Measurements from ENCODE around the gene CIB4. TPM values are rescaled to one million over a fixed set of nuclear protein-coding genes. Genes with fewer than 3 reads are reported as not detected.

CIB4 gene
- total and polyA plus RNA-seq, 7 experiments from 2014 or later: not detected

DNA sequence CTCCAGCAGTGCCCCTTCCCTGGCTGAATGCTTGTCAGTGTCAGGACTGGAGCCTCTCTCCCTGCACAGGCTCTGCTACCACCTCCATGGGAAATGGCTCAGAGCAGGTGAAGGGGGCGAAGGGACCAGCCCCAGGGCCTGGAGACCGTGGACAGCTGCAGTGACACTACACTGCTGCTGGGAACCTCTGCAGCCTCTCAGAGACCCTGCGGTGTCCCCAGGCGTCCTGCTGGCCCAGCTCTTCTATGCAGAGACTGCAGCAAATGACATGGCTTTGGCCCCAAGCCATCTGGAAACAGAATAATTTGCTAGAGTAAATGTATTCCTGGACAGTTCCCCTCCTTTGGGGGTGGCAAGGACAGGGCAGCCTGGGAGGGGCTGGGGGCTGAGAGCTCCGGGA, 53.2 kb downstream of the CIB4 start:
- no peak for ATAC-seq
- ChIA-PET POLR2A (no interaction called here), CTCF (interaction anchor here (2.2 kb wide), 1 partner anchor 10 kb away, joined by 7 read pairs; no protein-coding TSS in a partner anchor)
- Histone ChIP-seq H3K4me3 (ENCODE audit: low read length) (no peak overlapping the region), H3K4me1 (ENCODE audit: control insufficient read depth in 2 of 2, insufficient read depth in 2 of 2, low read length in 2 of 2) (no peaks in the 10 kb centered on the region), H3K9me3 (ENCODE audit: control insufficient read depth in 2 of 3, low read length in 3 of 3) (no peaks in the 10 kb centered on the region), H3K27me3 (ENCODE audit: control insufficient read depth in 2 of 2, insufficient read depth in 2 of 2, low read length in 2 of 2) (no peaks in the 10 kb centered on the region), H3K36me3 (ENCODE audit: control insufficient read depth in 2 of 3, insufficient read depth in 3 of 3, low read length in 3 of 3) (no peaks in the 10 kb centered on the region), H3K27ac (ENCODE audit: low read depth, low read length) (no peak overlapping the region)
- Mint-ChIP-seq H3K27ac (no peak overlapping the region), H3K4me3 (no peak overlapping the region), H3K27me3 (peaks cover 5 to 22% (median 16%) of the 10 kb centered on the region in 5 donors), H3K36me3 (no peaks in the 10 kb centered on the region), H3K4me1 (peaks cover 0 to 4% (median 0%) of the 10 kb centered on the region in 7 donors), H3K9me3 (peaks cover 0 to 5% (median 0%) of the 10 kb centered on the region in 11 donors)
- intact Hi-C loops (cut with micrococcal nuclease): no loop called here
- no peak for DNase-seq

DNA sequence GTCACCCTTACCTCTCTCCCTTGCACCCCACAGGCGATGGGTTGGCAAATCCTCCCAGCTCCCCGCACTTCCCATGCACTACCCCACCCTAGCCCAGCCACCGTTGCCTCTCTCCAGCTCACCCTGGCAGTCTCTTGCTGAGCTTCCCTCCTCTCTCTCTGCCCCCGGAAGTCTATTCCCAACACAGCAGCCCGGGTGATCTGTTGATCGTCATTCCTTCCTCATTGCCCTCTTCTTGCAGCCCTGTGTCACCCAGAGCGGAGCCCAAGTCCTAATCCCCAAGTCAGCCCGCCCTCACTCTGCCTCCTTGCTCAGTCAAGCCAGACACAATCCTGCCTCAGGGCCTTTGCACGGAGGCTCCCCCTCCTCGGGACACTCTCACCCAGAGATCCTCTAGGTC, 55.2 kb downstream of the CIB4 start:
- no peaks in the 10 kb centered on the region for H3K36me3 Mint-ChIP-seq
- intact Hi-C loops (cut with micrococcal nuclease): no loop called here
- Histone ChIP-seq H3K27me3 (ENCODE audit: control insufficient read depth in 2 of 2, insufficient read depth in 2 of 2, low read length in 2 of 2) (no peaks in the 10 kb centered on the region), H3K36me3 (ENCODE audit: control insufficient read depth in 2 of 3, insufficient read depth in 3 of 3, low read length in 3 of 3) (no peaks in the 10 kb centered on the region), H3K4me1 (ENCODE audit: control insufficient read depth in 2 of 2, insufficient read depth in 2 of 2, low read length in 2 of 2) (no peaks in the 10 kb centered on the region), H3K4me3 (ENCODE audit: low read length) (no peak overlapping the region), H3K9me3 (ENCODE audit: control insufficient read depth in 2 of 3, low read length in 3 of 3) (no peaks in the 10 kb centered on the region), H3K27ac (ENCODE audit: low read depth, low read length) (no peak overlapping the region)
- H3K27ac Mint-ChIP-seq: no peak overlapping the region
- ATAC-seq (no peak), DNase-seq (no peak)
- ChIA-PET POLR2A (no interaction called here), CTCF (no interaction called here)
- H3K4me3 Mint-ChIP-seq: no peak overlapping the region
- H3K4me1 Mint-ChIP-seq: peaks cover 0 to 4% (median 0%) of the 10 kb centered on the region in 7 donors
- H3K27me3 Mint-ChIP-seq: peaks cover 5 to 22% (median 16%) of the 10 kb centered on the region in 5 donors
- no peaks in the 10 kb centered on the region for H3K9me3 Mint-ChIP-seq

DNA sequence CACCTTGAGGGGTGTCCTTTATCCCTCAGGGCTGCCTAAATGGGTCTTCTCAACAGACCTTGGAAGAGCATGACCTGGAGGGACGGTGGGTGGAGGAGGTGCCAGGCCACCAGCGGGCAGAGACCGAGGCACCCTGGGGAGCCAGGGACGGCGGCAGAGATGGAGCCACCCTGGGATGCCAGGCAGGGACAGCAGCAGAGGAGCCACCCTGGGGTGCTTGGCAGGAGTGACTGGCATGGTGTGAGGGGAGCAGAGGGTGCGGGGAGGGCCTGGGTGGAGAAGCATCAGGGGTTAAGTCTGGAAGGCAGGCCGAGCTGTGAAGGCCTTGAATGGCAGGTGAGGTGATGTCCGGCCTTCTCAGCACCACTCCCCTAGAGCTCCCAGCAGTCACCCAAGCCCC, 56.1 kb downstream of the CIB4 start:
- Histone ChIP-seq H3K9me3 (ENCODE audit: control insufficient read depth in 2 of 3, low read length in 3 of 3) (no peaks in the 10 kb centered on the region), H3K27ac (ENCODE audit: low read depth, low read length) (no peak overlapping the region), H3K4me3 (ENCODE audit: low read length) (no peak overlapping the region), H3K36me3 (ENCODE audit: control insufficient read depth in 2 of 3, insufficient read depth in 3 of 3, low read length in 3 of 3) (no peaks in the 10 kb centered on the region), H3K4me1 (ENCODE audit: control insufficient read depth in 2 of 2, insufficient read depth in 2 of 2, low read length in 2 of 2) (no peaks in the 10 kb centered on the region), H3K27me3 (ENCODE audit: control insufficient read depth in 2 of 2, insufficient read depth in 2 of 2, low read length in 2 of 2) (peaks cover 0 to 5% of the 10 kb centered on the region in 2 donors)
- no peak overlapping the region for H3K4me3 Mint-ChIP-seq
- H3K9me3 Mint-ChIP-seq: no peaks in the 10 kb centered on the region
- POLR2A ChIA-PET: no interaction called here
- ATAC-seq: no peak
- intact Hi-C loops (cut with micrococcal nuclease): no loop called here
- H3K27me3 Mint-ChIP-seq: peaks cover 5 to 20% (median 13%) of the 10 kb centered on the region in 5 donors
- peaks cover 0 to 4% (median 0%) of the 10 kb centered on the region in 7 donors for H3K4me1 Mint-ChIP-seq
- no peaks in the 10 kb centered on the region for H3K36me3 Mint-ChIP-seq
- CTCF ChIA-PET: no interaction called here
- H3K27ac Mint-ChIP-seq: no peak overlapping the region
- DNase-seq: no peak

DNA sequence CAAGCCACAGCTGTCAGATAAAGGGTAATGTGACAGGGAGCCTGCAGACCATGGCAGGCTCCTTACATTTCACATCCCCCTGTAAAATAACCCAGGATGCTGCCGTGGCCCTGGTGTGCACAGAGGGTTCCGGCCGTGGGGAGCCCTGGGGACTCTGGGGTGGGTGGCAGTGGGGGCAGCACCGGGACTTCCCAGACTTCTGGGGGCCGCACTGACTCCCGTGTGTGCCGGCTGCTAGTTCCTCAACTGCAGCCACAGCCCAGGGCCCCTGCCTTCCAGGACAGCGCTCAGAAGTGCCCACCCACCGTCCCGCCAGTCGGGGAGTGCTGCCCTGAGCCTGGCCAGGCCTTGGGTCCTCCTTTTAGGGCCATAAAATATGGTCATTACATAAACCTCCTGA, 56.5 kb downstream of the CIB4 start:
- intact Hi-C loops (cut with micrococcal nuclease): no loop called here

DNA sequence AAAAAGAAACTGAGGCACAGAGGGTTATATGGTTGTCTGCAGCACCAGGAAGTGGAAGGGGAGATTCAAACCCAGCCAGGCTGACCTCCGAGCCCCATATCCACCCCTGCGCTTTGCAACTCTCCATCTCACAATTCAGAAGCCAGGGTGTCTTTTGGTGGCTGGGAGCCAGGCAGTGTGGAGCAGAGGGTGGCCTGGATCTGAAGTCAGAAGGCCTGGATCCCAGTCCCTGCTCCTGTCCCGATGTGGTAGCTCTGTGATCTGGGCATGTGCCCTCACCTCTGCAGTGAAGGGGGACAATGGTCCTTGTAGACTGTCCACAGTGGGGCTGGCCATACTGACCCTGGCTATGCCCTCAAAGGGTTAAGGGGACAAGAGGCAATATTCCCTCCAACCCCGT, 57.0 kb downstream of the CIB4 start:
- no peak for ATAC-seq
- POLR2A ChIA-PET: no interaction called here
- peaks cover 0 to 3% (median 0%) of the 10 kb centered on the region in 7 donors for H3K4me1 Mint-ChIP-seq
- no peak overlapping the region for H3K4me3 Mint-ChIP-seq
- Histone ChIP-seq H3K27me3 (ENCODE audit: control insufficient read depth in 2 of 2, insufficient read depth in 2 of 2, low read length in 2 of 2) (peaks cover 0 to 5% of the 10 kb centered on the region in 2 donors), H3K9me3 (ENCODE audit: control insufficient read depth in 2 of 3, low read length in 3 of 3) (no peaks in the 10 kb centered on the region), H3K27ac (ENCODE audit: low read depth, low read length) (no peak overlapping the region), H3K4me3 (ENCODE audit: low read length) (no peak overlapping the region), H3K36me3 (ENCODE audit: control insufficient read depth in 2 of 3, insufficient read depth in 3 of 3, low read length in 3 of 3) (no peaks in the 10 kb centered on the region), H3K4me1 (ENCODE audit: control insufficient read depth in 2 of 2, insufficient read depth in 2 of 2, low read length in 2 of 2) (no peaks in the 10 kb centered on the region)
- H3K36me3 Mint-ChIP-seq: no peaks in the 10 kb centered on the region
- DNase-seq: no peak
- intact Hi-C loops (cut with micrococcal nuclease): no loop called here
- no peak overlapping the region for H3K27ac Mint-ChIP-seq
- H3K27me3 Mint-ChIP-seq: peaks cover 7 to 22% (median 11%) of the 10 kb centered on the region in 5 donors
- CTCF ChIA-PET: no interaction called here
- no peaks in the 10 kb centered on the region for H3K9me3 Mint-ChIP-seq

More for the DNA sequence above, 56.5 kb downstream of the CIB4 start:
- Mint-ChIP-seq H3K27ac (no peak overlapping the region), H3K9me3 (no peaks in the 10 kb centered on the region), H3K27me3 (peaks cover 5 to 24% (median 13%) of the 10 kb centered on the region in 5 donors), H3K4me3 (no peak overlapping the region), H3K36me3 (no peaks in the 10 kb centered on the region), H3K4me1 (peaks cover 0 to 4% (median 0%) of the 10 kb centered on the region in 7 donors)
- POLR2A ChIA-PET: no interaction called here
- Histone ChIP-seq H3K27ac (ENCODE audit: low read depth, low read length) (no peak overlapping the region), H3K27me3 (ENCODE audit: control insufficient read depth in 2 of 2, insufficient read depth in 2 of 2, low read length in 2 of 2) (peaks cover 0 to 5% of the 10 kb centered on the region in 2 donors), H3K36me3 (ENCODE audit: control insufficient read depth in 2 of 3, insufficient read depth in 3 of 3, low read length in 3 of 3) (no peaks in the 10 kb centered on the region), H3K9me3 (ENCODE audit: control insufficient read depth in 2 of 3, low read length in 3 of 3) (no peaks in the 10 kb centered on the region), H3K4me3 (ENCODE audit: low read length) (no peak overlapping the region), H3K4me1 (ENCODE audit: control insufficient read depth in 2 of 2, insufficient read depth in 2 of 2, low read length in 2 of 2) (no peaks in the 10 kb centered on the region)
- ATAC-seq (no peak), DNase-seq (no peak)
- CTCF ChIA-PET: no interaction called here

DNA sequence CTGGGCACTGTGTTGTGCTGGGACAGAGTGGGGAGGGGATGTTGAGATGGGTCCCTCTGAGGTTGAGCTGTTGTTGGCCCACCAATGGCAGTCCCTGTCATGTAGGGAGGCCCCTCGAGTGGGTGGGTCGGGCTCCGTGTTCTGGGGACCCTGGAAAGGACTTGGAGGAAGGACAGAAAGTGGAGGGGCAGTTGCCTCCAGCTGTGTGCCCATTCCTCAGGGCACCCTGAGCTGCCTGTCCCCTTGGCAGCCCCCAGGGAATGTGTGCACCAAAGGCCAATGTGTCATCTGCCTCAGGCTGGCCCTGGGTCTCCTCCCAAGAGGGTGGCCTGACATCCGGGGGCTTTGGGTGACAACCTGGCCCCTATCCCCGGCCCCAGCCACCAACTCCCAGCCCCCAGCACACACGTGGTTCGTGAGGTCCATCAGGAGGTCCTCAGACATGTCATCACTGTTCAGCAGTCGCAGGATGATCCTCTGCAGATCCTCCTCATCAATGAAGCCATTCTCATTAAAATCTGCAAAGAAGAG, 57.7 kb downstream of the CIB4 start:
- DNase-seq (no peak), ATAC-seq (no peak)
- peaks cover 10 to 25% (median 10%) of the 10 kb centered on the region in 5 donors for H3K27me3 Mint-ChIP-seq
- H3K27ac Mint-ChIP-seq: no peak overlapping the region
- no peaks in the 10 kb centered on the region for H3K9me3 Mint-ChIP-seq
- Histone ChIP-seq H3K4me1 (ENCODE audit: control insufficient read depth in 2 of 2, insufficient read depth in 2 of 2, low read length in 2 of 2) (no peaks in the 10 kb centered on the region), H3K36me3 (ENCODE audit: control insufficient read depth in 2 of 3, insufficient read depth in 3 of 3, low read length in 3 of 3) (no peaks in the 10 kb centered on the region), H3K4me3 (ENCODE audit: low read length) (no peak overlapping the region), H3K27ac (ENCODE audit: low read depth, low read length) (no peak overlapping the region), H3K9me3 (ENCODE audit: control insufficient read depth in 2 of 3, low read length in 3 of 3) (no peaks in the 10 kb centered on the region), H3K27me3 (ENCODE audit: control insufficient read depth in 2 of 2, insufficient read depth in 2 of 2, low read length in 2 of 2) (peaks cover 0 to 5% of the 10 kb centered on the region in 2 donors)
- no peaks in the 10 kb centered on the region for H3K36me3 Mint-ChIP-seq
- ChIA-PET POLR2A (no interaction called here), CTCF (no interaction called here)
- H3K4me1 Mint-ChIP-seq: no peaks in the 10 kb centered on the region
- H3K4me3 Mint-ChIP-seq: no peak overlapping the region
- intact Hi-C loops (cut with micrococcal nuclease): no loop called here

DNA sequence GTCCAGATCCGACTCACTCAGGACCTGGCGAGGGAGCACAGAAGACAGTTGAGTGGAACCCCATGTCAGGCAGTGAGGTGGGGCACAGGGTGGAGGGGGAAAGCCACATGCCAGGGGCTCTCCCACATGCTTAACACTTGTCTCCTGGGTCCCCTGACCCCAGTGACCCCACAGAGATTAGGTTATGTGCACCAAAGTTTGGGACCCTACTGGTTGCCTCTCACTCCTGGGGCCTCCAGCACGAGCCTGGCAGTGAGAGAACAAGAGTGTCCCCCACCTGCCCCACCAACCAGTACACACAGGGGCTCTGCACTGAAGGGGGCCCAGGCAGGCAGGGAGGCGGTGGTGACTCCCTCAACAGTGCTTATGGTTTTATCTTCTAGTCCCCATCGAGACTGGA, 58.3 kb downstream of the CIB4 start:
- Histone ChIP-seq H3K9me3 (ENCODE audit: control insufficient read depth in 2 of 3, low read length in 3 of 3) (no peaks in the 10 kb centered on the region), H3K36me3 (ENCODE audit: control insufficient read depth in 2 of 3, insufficient read depth in 3 of 3, low read length in 3 of 3) (no peaks in the 10 kb centered on the region), H3K27ac (ENCODE audit: low read depth, low read length) (no peak overlapping the region), H3K27me3 (ENCODE audit: control insufficient read depth in 2 of 2, insufficient read depth in 2 of 2, low read length in 2 of 2) (peaks cover 0 to 5% of the 10 kb centered on the region in 2 donors), H3K4me1 (ENCODE audit: control insufficient read depth in 2 of 2, insufficient read depth in 2 of 2, low read length in 2 of 2) (no peaks in the 10 kb centered on the region), H3K4me3 (ENCODE audit: low read length) (no peak overlapping the region)
- H3K9me3 Mint-ChIP-seq: no peaks in the 10 kb centered on the region
- H3K27ac Mint-ChIP-seq: no peak overlapping the region
- intact Hi-C loops (cut with micrococcal nuclease): no loop called here
- ATAC-seq (no peak), DNase-seq (no peak)
- H3K27me3 Mint-ChIP-seq: peaks cover 9 to 25% (median 10%) of the 10 kb centered on the region in 5 donors
- ChIA-PET CTCF (no interaction called here), POLR2A (no interaction called here)
- H3K4me1 Mint-ChIP-seq: peaks cover 0 to 2% (median 0%) of the 10 kb centered on the region in 7 donors
- H3K4me3 Mint-ChIP-seq: no peak overlapping the region
- no peaks in the 10 kb centered on the region for H3K36me3 Mint-ChIP-seq

Measured in naive thymus-derived CD4-positive, alpha-beta T cell (primary cell).